ENCODE measurements around the gene DCC.

GRCh38 chr18:53443831-53444230 is 1103.8 kb downstream of the DCC start:
- TF ChIP-seq CTCF (conservative IDR thresholded peaks at IDR 0.05; ENCODE audit: low read depth, low read length) (no peak), EZH2phosphoT487 (IDR thresholded peaks at IDR 0.05; ENCODE audit: borderline replicate concordance, low read length) (no peak), EZH2 (IDR thresholded peaks at IDR 0.05; ENCODE audit: low read length, unreplicated experiment) (no peak)

Measured in PC-3 (cell line).